Measurements from ENCODE around the gene ARL8A.

Gene ARL8A

GRCh38 chr1:202085682-202086373, 58.7 kb downstream of the ARL8A start:
- H3K4me3 ChIP-seq (ENCODE audit: low read length): no peak overlapping the region
- no peak overlapping the region for H3K9ac ChIP-seq (ENCODE audit: low read length)

GRCh38 chr1:202084791-202085681, 59.5 kb downstream of the ARL8A start:
- no peak overlapping the region for H3K27ac ChIP-seq (ENCODE audit: low read length)
- no peak overlapping the region for H3K4me3 ChIP-seq (ENCODE audit: low read length)
- no peaks in the 10 kb centered on the region for H3K9me3 ChIP-seq (replicated peaks; ENCODE audit: insufficient read depth, low read length)
- DNase-seq: no peak
- TF ChIP-seq EZH2 (optimal IDR thresholded peaks at IDR 0.05; ENCODE audit: low read depth, low read length): no peak
- no peak for TF ChIP-seq EZH2phosphoT487 (IDR thresholded peaks at IDR 0.05; ENCODE audit: low read length)
- TF ChIP-seq CTCF (IDR thresholded peaks at IDR 0.05; ENCODE audit: low read length): no peak
- H3K9me2 ChIP-seq (replicated peaks; ENCODE audit: insufficient read depth, low read length): no peaks in the 10 kb centered on the region
- no peak overlapping the region for H3K4me2 ChIP-seq (ENCODE audit: low read depth, low read length)
- no peaks in the 10 kb centered on the region for H3K36me3 ChIP-seq (replicated peaks; ENCODE audit: insufficient read depth, low read length)
- no peaks in the 10 kb centered on the region for H4K20me1 ChIP-seq (ENCODE audit: insufficient read depth, low read length)
- no peaks in the 10 kb centered on the region for H3F3A ChIP-seq (ENCODE audit: insufficient read depth, low read length)
- H3K27me3 ChIP-seq (replicated peaks; ENCODE audit: insufficient read depth, low read length): no peaks in the 10 kb centered on the region
- no peak overlapping the region for H2AFZ ChIP-seq (ENCODE audit: low read length)
- H3K9ac ChIP-seq (ENCODE audit: low read length): no peak overlapping the region
- H3K79me2 ChIP-seq (ENCODE audit: low read length): no peaks in the 10 kb centered on the region
- no peaks in the 10 kb centered on the region for H3K4me1 ChIP-seq (ENCODE audit: low read length)

More at GRCh38 chr1:202085682-202086373, 58.7 kb downstream of the ARL8A start:
- TF ChIP-seq EZH2phosphoT487 (IDR thresholded peaks at IDR 0.05; ENCODE audit: low read length) (no peak), CTCF (IDR thresholded peaks at IDR 0.05; ENCODE audit: low read length) (no peak), EZH2 (optimal IDR thresholded peaks at IDR 0.05; ENCODE audit: low read depth, low read length) (no peak)
- Histone ChIP-seq H3K9me2 (replicated peaks; ENCODE audit: insufficient read depth, low read length) (no peaks in the 10 kb centered on the region), H3K9me3 (replicated peaks; ENCODE audit: insufficient read depth, low read length) (no peaks in the 10 kb centered on the region), H3K27me3 (replicated peaks; ENCODE audit: insufficient read depth, low read length) (no peaks in the 10 kb centered on the region), H3F3A (ENCODE audit: insufficient read depth, low read length) (no peaks in the 10 kb centered on the region), H3K4me1 (ENCODE audit: low read length) (no peaks in the 10 kb centered on the region), H2AFZ (ENCODE audit: low read length) (no peak overlapping the region), H3K4me2 (ENCODE audit: low read depth, low read length) (no peak overlapping the region), H4K20me1 (ENCODE audit: insufficient read depth, low read length) (no peaks in the 10 kb centered on the region), H3K36me3 (replicated peaks; ENCODE audit: insufficient read depth, low read length) (no peaks in the 10 kb centered on the region), H3K79me2 (ENCODE audit: low read length) (no peaks in the 10 kb centered on the region), H3K27ac (ENCODE audit: low read length) (no peak overlapping the region)
- no peak for DNase-seq
